ENCODE data around the gene GPR149. TPM values are rescaled to one million over a fixed set of nuclear protein-coding genes. Genes with fewer than 3 reads are reported as not detected.
"Not testable (repeated sequence)": the region's sequence is repeated elsewhere in the genome, so short reads cannot be mapped to it uniquely, and the experiment has no call there.

The GPR149 gene
- total RNA-seq: not detected

- Mint-ChIP-seq H3K36me3 (no peaks in the 10 kb centered on the region), H3K27me3 (peaks cover 36% of the 10 kb centered on the region), H3K27ac (no peak within 1 kb of the TSS), H3K4me1 (no peaks in the 10 kb centered on the region), H3K9me3 (no peaks in the 10 kb centered on the region), H3K4me3 (no peak within 1 kb of the TSS)
- DNase-seq: no peak
Measured at GRCh38 chr3:154430014-154430413, at the start of gene GPR149. Gene GPR149 (minus strand): TSS chr3:154430190. CDS start chr3:154429615, 575 bp downstream.

- Mint-ChIP-seq H3K27me3 (no peaks in the 10 kb centered on the region), H3K36me3 (no peaks in the 10 kb centered on the region)
- no peak for DNase-seq
Measured at GRCh38 chr3:154473769-154474168, 43.8 kb upstream of the GPR149 start.

GRCh38 chr3:154469585-154469984 is 39.6 kb upstream of the GPR149 start:
- no peak for DNase-seq
- no peak overlapping the region for H3K27ac Mint-ChIP-seq
- H3K4me3 Mint-ChIP-seq: no peak overlapping the region
- no peaks in the 10 kb centered on the region for H3K36me3 Mint-ChIP-seq
- no peaks in the 10 kb centered on the region for H3K4me1 Mint-ChIP-seq
- H3K27me3 Mint-ChIP-seq: no peaks in the 10 kb centered on the region
- H3K9me3 Mint-ChIP-seq: peaks cover 2% of the 10 kb centered on the region

More at GRCh38 chr3:154473769-154474168, 43.8 kb upstream of the GPR149 start:
- Mint-ChIP-seq H3K27ac (no peak overlapping the region), H3K4me1 (no peaks in the 10 kb centered on the region), H3K9me3 (peaks cover 2% of the 10 kb centered on the region), H3K4me3 (no peak overlapping the region)

- H3K9me3 Mint-ChIP-seq: no peaks in the 10 kb centered on the region
- no peak for DNase-seq
- H3K27me3 Mint-ChIP-seq: no peaks in the 10 kb centered on the region
- H3K4me3 Mint-ChIP-seq: no peak overlapping the region
- no peak overlapping the region for H3K27ac Mint-ChIP-seq
- no peaks in the 10 kb centered on the region for H3K4me1 Mint-ChIP-seq
- no peaks in the 10 kb centered on the region for H3K36me3 Mint-ChIP-seq
Measured at GRCh38 chr3:154464440-154465190, 34.6 kb upstream of the GPR149 start.

- no peak for DNase-seq
- no peak overlapping the region for H3K27ac Mint-ChIP-seq
- H3K4me1 Mint-ChIP-seq: no peaks in the 10 kb centered on the region
- no peaks in the 10 kb centered on the region for H3K36me3 Mint-ChIP-seq
- no peaks in the 10 kb centered on the region for H3K9me3 Mint-ChIP-seq
- no peak overlapping the region for H3K4me3 Mint-ChIP-seq
- no peaks in the 10 kb centered on the region for H3K27me3 Mint-ChIP-seq
Measured at GRCh38 chr3:154458560-154458959, 28.6 kb upstream of the GPR149 start.

GRCh38 chr3:154439081-154439480 is 9.1 kb upstream of the GPR149 start:
- H3K4me3 Mint-ChIP-seq, H3K27ac Mint-ChIP-seq, H3K27me3 Mint-ChIP-seq: not testable (repeated sequence)

GRCh38 chr3:154431043-154431442 is 1.1 kb upstream of the GPR149 start:
- H3K4me3 Mint-ChIP-seq: no peak overlapping the region
- no peaks in the 10 kb centered on the region for H3K4me1 Mint-ChIP-seq
- H3K27me3 Mint-ChIP-seq: peaks cover 36% of the 10 kb centered on the region
- H3K27ac Mint-ChIP-seq: no peak overlapping the region
- H3K36me3 Mint-ChIP-seq: no peaks in the 10 kb centered on the region
- H3K9me3 Mint-ChIP-seq: no peaks in the 10 kb centered on the region
- no peak for DNase-seq

More at GRCh38 chr3:154439081-154439480, 9.1 kb upstream of the GPR149 start:
- DNase-seq, H3K36me3 Mint-ChIP-seq, H3K4me1 Mint-ChIP-seq, H3K9me3 Mint-ChIP-seq: not testable (repeated sequence)

- no peaks in the 10 kb centered on the region for H3K36me3 Mint-ChIP-seq
- no peak overlapping the region for H3K27ac Mint-ChIP-seq
- DNase-seq: no peak
- no peak overlapping the region for H3K4me3 Mint-ChIP-seq
- H3K27me3 Mint-ChIP-seq: peaks cover 36% of the 10 kb centered on the region
- no peaks in the 10 kb centered on the region for H3K9me3 Mint-ChIP-seq
- no peaks in the 10 kb centered on the region for H3K4me1 Mint-ChIP-seq
Measured at GRCh38 chr3:154428286-154429206, 1.4 kb downstream of the GPR149 start.

- peaks cover 36% of the 10 kb centered on the region for H3K27me3 Mint-ChIP-seq
- H3K4me1 Mint-ChIP-seq: no peaks in the 10 kb centered on the region
- no peak for DNase-seq
- no peak overlapping the region for H3K4me3 Mint-ChIP-seq
- no peaks in the 10 kb centered on the region for H3K36me3 Mint-ChIP-seq
- no peak overlapping the region for H3K27ac Mint-ChIP-seq
- no peaks in the 10 kb centered on the region for H3K9me3 Mint-ChIP-seq
Measured at GRCh38 chr3:154427685-154428285, 2.2 kb downstream of the GPR149 start.

GRCh38 chr3:154422694-154423093 is 7.3 kb downstream of the GPR149 start:
- H3K36me3 Mint-ChIP-seq: no peaks in the 10 kb centered on the region
- DNase-seq: no peak
- H3K9me3 Mint-ChIP-seq: no peaks in the 10 kb centered on the region
- no peaks in the 10 kb centered on the region for H3K4me1 Mint-ChIP-seq
- no peak overlapping the region for H3K4me3 Mint-ChIP-seq
- peaks cover 11% of the 10 kb centered on the region for H3K27me3 Mint-ChIP-seq
- H3K27ac Mint-ChIP-seq: no peak overlapping the region

- H3K27ac Mint-ChIP-seq: no peak overlapping the region
- peaks cover 2% of the 10 kb centered on the region for H3K9me3 Mint-ChIP-seq
- H3K4me3 Mint-ChIP-seq: no peak overlapping the region
- DNase-seq: no peak
- no peaks in the 10 kb centered on the region for H3K4me1 Mint-ChIP-seq
- no peaks in the 10 kb centered on the region for H3K27me3 Mint-ChIP-seq
- H3K36me3 Mint-ChIP-seq: no peaks in the 10 kb centered on the region
Measured at GRCh38 chr3:154421083-154421482, 8.9 kb downstream of the GPR149 start.

- H3K36me3 Mint-ChIP-seq: no peaks in the 10 kb centered on the region
- H3K27ac Mint-ChIP-seq: no peak overlapping the region
- peaks cover 4% of the 10 kb centered on the region for H3K27me3 Mint-ChIP-seq
- no peak overlapping the region for H3K4me3 Mint-ChIP-seq
- DNase-seq: no peak
- peaks cover under 1% of the 10 kb centered on the region for H3K4me1 Mint-ChIP-seq
- no peaks in the 10 kb centered on the region for H3K9me3 Mint-ChIP-seq
Measured at GRCh38 chr3:154398084-154398967, 31.7 kb downstream of the GPR149 start.

GRCh38 chr3:154389861-154390260 is 40.1 kb downstream of the GPR149 start:
- H3K36me3 Mint-ChIP-seq: no peaks in the 10 kb centered on the region
- peaks cover 30% of the 10 kb centered on the region for H3K27me3 Mint-ChIP-seq
- H3K4me3 Mint-ChIP-seq: no peak overlapping the region
- H3K4me1 Mint-ChIP-seq: peaks cover 5% of the 10 kb centered on the region
- no peak for DNase-seq
- H3K9me3 Mint-ChIP-seq: peaks cover 6% of the 10 kb centered on the region
- H3K27ac Mint-ChIP-seq: no peak overlapping the region

- Mint-ChIP-seq H3K4me3 (no peak overlapping the region), H3K4me1 (no peaks in the 10 kb centered on the region), H3K36me3 (no peaks in the 10 kb centered on the region), H3K9me3 (no peaks in the 10 kb centered on the region), H3K27ac (no peak overlapping the region), H3K27me3 (peaks cover 9% of the 10 kb centered on the region)
- DNase-seq: no peak
Measured at GRCh38 chr3:154384479-154384878, 45.5 kb downstream of the GPR149 start.
